Breast epithelium (tissue), 3 donors: ENCODE data around the gene CCDC188.

ENCODE experiments used
- POLR2A ChIP-seq: fragments of 450-650 bp; IDR thresholded peaks from one replicate; pipeline ENCODE4 v1.6.1; 2016; ENCODE audit warnings: antibody characterized with exemption, mild to moderate bottlenecking, moderate library complexity
- TF ChIP-seq, protein P1 (sequence below), 3 donors: fragments of 450-650 bp; IDR thresholded peaks; one replicate each; pipeline ENCODE4 v1.5.1; 2016 to 2017; ENCODE audit warnings: antibody characterized with exemption in 3 of 3, mild to moderate bottlenecking in 3 of 3, moderate library complexity in 3 of 3

- TF ChIP-seq, protein P1, sequence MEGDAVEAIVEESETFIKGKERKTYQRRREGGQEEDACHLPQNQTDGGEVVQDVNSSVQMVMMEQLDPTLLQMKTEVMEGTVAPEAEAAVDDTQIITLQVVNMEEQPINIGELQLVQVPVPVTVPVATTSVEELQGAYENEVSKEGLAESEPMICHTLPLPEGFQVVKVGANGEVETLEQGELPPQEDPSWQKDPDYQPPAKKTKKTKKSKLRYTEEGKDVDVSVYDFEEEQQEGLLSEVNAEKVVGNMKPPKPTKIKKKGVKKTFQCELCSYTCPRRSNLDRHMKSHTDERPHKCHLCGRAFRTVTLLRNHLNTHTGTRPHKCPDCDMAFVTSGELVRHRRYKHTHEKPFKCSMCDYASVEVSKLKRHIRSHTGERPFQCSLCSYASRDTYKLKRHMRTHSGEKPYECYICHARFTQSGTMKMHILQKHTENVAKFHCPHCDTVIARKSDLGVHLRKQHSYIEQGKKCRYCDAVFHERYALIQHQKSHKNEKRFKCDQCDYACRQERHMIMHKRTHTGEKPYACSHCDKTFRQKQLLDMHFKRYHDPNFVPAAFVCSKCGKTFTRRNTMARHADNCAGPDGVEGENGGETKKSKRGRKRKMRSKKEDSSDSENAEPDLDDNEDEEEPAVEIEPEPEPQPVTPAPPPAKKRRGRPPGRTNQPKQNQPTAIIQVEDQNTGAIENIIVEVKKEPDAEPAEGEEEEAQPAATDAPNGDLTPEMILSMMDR (IDR thresholded peaks at IDR 0.05), result no peak
- no peak for TF ChIP-seq POLR2A
Observed at GRCh38 chr22:20121856-20122415, 28.9 kb downstream of the CCDC188 start.
